Activated B cell treated with CpG ODN at 0.5 μM for 24 hours (primary cell): ENCODE results near the gene SPOCK1. TPM values are rescaled to one million over a fixed set of nuclear protein-coding genes. Genes with fewer than 3 reads are reported as not detected.

ENCODE experiments used
- ATAC-seq: fragments of 200-7000 bp; cut with Tn5 transposase; one replicate; pipeline ENCODE4 v1.10.0; 2021; ENCODE audit warnings: low read depth, mild to moderate bottlenecking, moderate library complexity
- CTCF ChIA-PET: fragments of 350-600 bp; sonication (Branson Sonifier 250); formaldehyde crosslinking; loops from one replicate; lab custom pipeline; 2021; ENCODE audit warnings: antibody characterized with exemption; lab: Charles Lee
- POLR2A ChIA-PET: fragments of 350-600 bp; sonication (Branson Sonifier 250); formaldehyde crosslinking; loops from one replicate; lab custom pipeline; 2021; ENCODE audit warnings: antibody characterized with exemption; lab: Charles Lee
- DNase-seq: peaks from one replicate; pipeline ENCODE4 v3.0.0; 2022
- H3K27ac Mint-ChIP-seq: one replicate; pipeline ENCODE4 v1.8.0; 2020; ENCODE audit warnings: mixed read lengths
- H3K27me3 Mint-ChIP-seq: one replicate; pipeline ENCODE4 v1.8.0; 2021; ENCODE audit warnings: mixed read lengths
- H3K36me3 Mint-ChIP-seq: one replicate; pipeline ENCODE4 v1.8.0; 2021; ENCODE audit warnings: low read depth, mixed read lengths
- H3K4me1 Mint-ChIP-seq: one replicate; pipeline ENCODE4 v1.8.0; 2021; ENCODE audit warnings: mixed read lengths
- H3K4me3 Mint-ChIP-seq: one replicate; pipeline ENCODE4 v1.8.0; 2020; ENCODE audit warnings: mild to moderate bottlenecking, mixed read lengths
- H3K9me3 Mint-ChIP-seq: one replicate; pipeline ENCODE4 v1.8.0; 2020; ENCODE audit warnings: mixed read lengths
- CTCF ChIP-seq: fragments of 200-600 bp; IDR thresholded peaks from one replicate; pipeline ENCODE4 v1.8.0; 2022; ENCODE audit warnings: antibody characterized with exemption, mild to moderate bottlenecking
- intact Hi-C: fragments of 100-400 bp; cut with micrococcal nuclease; formaldehyde crosslinking; loops from one replicate; pipeline ENCODE4 v1.15.1; 2024
- total RNA-seq: library from RNA; stranded (reverse); gene quantifications from 2 replicates; pipeline ENCODE4 v1.2.3, GENCODE V29; 2022

Gene SPOCK1
- total RNA-seq, 1 donor from 2014 or later: not detected

DNA sequence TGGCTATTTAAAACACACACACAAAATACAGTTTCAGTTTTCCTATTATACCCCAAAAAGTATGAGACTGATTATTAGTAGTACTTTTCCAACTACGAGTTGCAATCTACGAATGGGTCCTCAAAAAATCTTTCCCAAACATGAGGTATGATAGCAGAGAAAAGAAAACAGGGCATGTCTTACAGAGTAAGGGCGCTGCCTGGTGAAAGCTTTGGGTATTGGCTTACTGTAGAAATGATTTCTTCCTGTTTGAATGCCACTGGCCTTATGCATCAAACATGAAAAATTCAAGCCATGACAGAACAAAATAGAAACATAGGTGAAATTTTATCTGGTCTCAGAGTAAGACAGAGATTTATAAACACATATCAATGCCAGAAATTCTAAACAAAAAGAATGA, 448.0 kb downstream of the SPOCK1 start:
- Mint-ChIP-seq H3K27ac (no peak overlapping the region), H3K9me3 (no peaks in the 10 kb centered on the region), H3K36me3 (no peaks in the 10 kb centered on the region), H3K4me1 (no peaks in the 10 kb centered on the region), H3K27me3 (no peaks in the 10 kb centered on the region), H3K4me3 (no peak overlapping the region)
- ChIA-PET CTCF (no interaction called here), POLR2A (no interaction called here)
- DNase-seq (no peak), ATAC-seq (no peak)
- intact Hi-C loops: no loop called here
- TF ChIP-seq CTCF: no peak

GRCh38 chr5:137040641-137041340, 458.3 kb downstream of the SPOCK1 start:
- Mint-ChIP-seq H3K9me3 (peaks cover 12% of the 10 kb centered on the region), H3K4me1 (no peaks in the 10 kb centered on the region), H3K27ac (no peak overlapping the region), H3K4me3 (no peak overlapping the region), H3K36me3 (no peaks in the 10 kb centered on the region), H3K27me3 (no peaks in the 10 kb centered on the region)
- intact Hi-C loops: no loop called here
- ChIA-PET POLR2A (no interaction called here), CTCF (no interaction called here)
- TF ChIP-seq CTCF: no peak
- DNase-seq (no peak), ATAC-seq (no peak)

- Mint-ChIP-seq H3K36me3 (no peaks in the 10 kb centered on the region), H3K27me3 (no peaks in the 10 kb centered on the region), H3K4me1 (no peaks in the 10 kb centered on the region), H3K4me3 (no peak overlapping the region), H3K9me3 (peaks cover 12% of the 10 kb centered on the region), H3K27ac (no peak overlapping the region)
- TF ChIP-seq CTCF: no peak
- intact Hi-C loops: no loop called here
- ATAC-seq: no peak
- POLR2A ChIA-PET: no interaction called here
- CTCF ChIA-PET: no interaction called here
- DNase-seq: no peak
Observed at GRCh38 chr5:137040024-137040423, 459.1 kb downstream of the SPOCK1 start.

DNA sequence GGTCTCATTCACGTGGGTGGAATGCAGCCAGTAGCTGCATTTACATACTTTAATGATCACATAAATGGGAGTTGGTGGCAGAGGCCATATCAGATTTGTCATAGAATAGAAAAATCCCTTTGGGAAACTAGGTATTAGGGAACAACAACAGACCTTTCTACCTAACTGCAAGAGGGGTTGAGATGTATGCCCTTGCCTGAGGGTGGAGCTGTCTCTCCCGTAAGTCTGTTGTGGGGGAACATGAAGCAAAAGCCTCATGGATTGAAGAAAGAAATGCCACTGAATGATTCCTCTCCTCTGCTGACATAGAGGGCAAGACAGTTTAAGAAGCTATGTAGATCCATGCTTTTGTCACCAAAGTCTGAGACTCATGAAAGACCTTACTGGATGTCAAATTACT, 461.3 kb downstream of the SPOCK1 start:
- CTCF ChIA-PET: no interaction called here
- POLR2A ChIA-PET: no interaction called here
- Mint-ChIP-seq H3K9me3 (peaks cover 7% of the 10 kb centered on the region), H3K4me3 (no peak overlapping the region), H3K4me1 (no peaks in the 10 kb centered on the region), H3K36me3 (no peaks in the 10 kb centered on the region), H3K27me3 (no peaks in the 10 kb centered on the region), H3K27ac (no peak overlapping the region)
- no peak for TF ChIP-seq CTCF
- DNase-seq: no peak
- ATAC-seq: no peak
- intact Hi-C loops: no loop called here

DNA sequence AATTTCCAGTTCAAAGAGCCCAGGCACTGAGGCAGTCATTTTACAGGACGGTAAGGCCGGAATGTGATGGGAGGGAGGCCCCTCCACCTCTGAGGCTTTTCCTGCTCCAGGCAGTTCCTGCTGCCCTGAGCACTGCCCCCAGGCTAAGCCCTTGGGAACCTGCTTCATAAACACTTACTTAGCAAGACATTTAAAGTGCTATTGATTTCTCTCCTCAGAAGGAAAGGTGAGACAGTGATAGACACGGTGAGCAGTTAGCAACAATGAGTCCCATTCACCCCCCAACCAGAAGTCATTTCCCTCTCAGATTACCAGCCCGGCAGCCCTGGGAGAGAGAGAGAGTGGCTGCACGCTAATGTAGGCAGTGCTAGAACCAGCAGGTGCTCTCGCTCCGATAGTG, 462.5 kb downstream of the SPOCK1 start:
- H3K27me3 Mint-ChIP-seq: no peaks in the 10 kb centered on the region
- no peak overlapping the region for H3K27ac Mint-ChIP-seq
- no peak overlapping the region for H3K4me3 Mint-ChIP-seq
- H3K9me3 Mint-ChIP-seq: no peaks in the 10 kb centered on the region
- intact Hi-C loops: no loop called here
- no peaks in the 10 kb centered on the region for H3K36me3 Mint-ChIP-seq
- POLR2A ChIA-PET: no interaction called here
- no peak for TF ChIP-seq CTCF
- DNase-seq (no peak), ATAC-seq (no peak)
- H3K4me1 Mint-ChIP-seq: no peaks in the 10 kb centered on the region
- CTCF ChIA-PET: no interaction called here
